Measurements from ENCODE around the gene C3orf85.

- TF ChIP-seq POLR2AphosphoS5 (IDR thresholded peaks at IDR 0.05; ENCODE audit: low read depth, low read length), result no peak
- TF ChIP-seq TAF1 (IDR thresholded peaks at IDR 0.05; ENCODE audit: borderline replicate concordance, insufficient read depth, low read length), result no peak
- no peak for TF ChIP-seq REST (IDR thresholded peaks at IDR 0.05; ENCODE audit: insufficient read depth in 1 of 2, low read depth in 2 of 2, low read length in 2 of 2)
Measured at GRCh38 chr3:109187390-109187789, 50.9 kb downstream of the C3orf85 start.
